ENCODE results near the gene SIDT2. TPM values are rescaled to one million over a fixed set of nuclear protein-coding genes. Genes with fewer than 3 reads are reported as not detected.
"Not testable (repeated sequence)": the region's sequence is repeated elsewhere in the genome, so short reads cannot be mapped to it uniquely, and the experiment has no call there.

Gene SIDT2
- total RNA-seq, 1 experiment from 2014 or later = 9.8 TPM

DNA sequence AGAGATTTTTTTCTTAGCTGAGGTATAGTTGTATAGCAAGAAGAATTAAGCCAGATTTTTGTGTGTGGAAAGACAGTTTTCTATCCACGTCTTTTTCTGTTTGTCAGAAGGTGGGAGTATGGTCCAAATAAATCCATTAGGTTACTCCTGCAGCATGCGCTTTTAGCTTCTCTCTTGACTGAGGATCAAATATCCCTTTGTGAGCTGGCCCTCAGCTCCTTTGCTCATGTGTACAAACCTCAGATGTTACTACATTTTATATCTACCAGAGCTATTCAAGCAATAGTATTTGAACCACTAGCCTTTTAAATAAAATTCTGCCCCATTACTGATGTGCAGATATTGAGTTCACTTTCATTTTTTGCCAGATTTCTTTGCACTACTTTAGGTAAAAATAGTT is 8.8 kb upstream of the SIDT2 start:
- in situ Hi-C loops (cut with HindIII; ENCODE audit: low pct_unique_long_range_greater_than_20kb, low sequenced_read_pairs) = no loop called here

DNA sequence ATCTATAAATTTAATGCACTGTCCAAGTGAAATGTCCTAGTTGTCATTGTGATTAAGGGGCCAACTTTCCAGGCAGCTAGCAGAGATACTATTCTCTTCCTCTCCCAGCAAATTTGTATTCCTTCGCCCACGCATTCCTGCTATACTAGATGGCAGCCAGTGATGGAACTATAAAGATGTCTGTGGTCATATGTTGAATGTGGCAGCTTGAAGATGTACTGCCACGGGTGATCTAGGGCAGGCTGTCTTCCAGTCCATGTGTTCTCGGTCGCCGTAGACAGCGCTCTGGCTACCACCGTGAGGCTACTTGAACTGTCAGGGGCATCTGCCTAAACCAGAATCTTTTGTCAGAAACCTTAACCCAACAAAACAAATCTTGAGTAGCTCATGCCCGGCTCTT is 8.3 kb upstream of the SIDT2 start:
- no peak for DNase-seq (ENCODE audit: low read depth, low spot score)
- in situ Hi-C loops (cut with HindIII; ENCODE audit: low pct_unique_long_range_greater_than_20kb, low sequenced_read_pairs) = no loop called here

More for the DNA sequence above, 8.8 kb upstream of the SIDT2 start:
- DNase-seq (ENCODE audit: low read depth, low spot score) = no peak

DNA sequence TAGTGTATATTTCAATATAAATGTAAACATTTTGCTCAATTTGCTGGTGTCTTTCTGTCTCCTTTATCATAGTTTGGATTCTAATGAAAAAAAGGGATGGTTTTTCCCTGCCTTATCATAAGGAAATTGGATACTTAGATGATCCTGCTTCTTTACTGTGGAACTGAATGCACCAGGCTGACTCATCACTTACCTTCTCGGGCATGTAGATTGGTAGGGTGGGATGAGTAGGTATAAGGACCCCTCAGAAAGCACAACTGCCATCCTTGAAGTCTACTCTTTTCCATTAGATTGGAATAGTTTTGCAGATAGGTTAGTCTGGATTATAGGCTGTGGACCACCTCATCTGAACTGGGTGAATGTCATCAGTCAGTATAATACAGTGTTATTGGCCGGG is 7.5 kb upstream of the SIDT2 start:
- DNase-seq (ENCODE audit: low read depth, low spot score) = no peak
- in situ Hi-C loops (cut with HindIII; ENCODE audit: low pct_unique_long_range_greater_than_20kb, low sequenced_read_pairs) = no loop called here

DNA sequence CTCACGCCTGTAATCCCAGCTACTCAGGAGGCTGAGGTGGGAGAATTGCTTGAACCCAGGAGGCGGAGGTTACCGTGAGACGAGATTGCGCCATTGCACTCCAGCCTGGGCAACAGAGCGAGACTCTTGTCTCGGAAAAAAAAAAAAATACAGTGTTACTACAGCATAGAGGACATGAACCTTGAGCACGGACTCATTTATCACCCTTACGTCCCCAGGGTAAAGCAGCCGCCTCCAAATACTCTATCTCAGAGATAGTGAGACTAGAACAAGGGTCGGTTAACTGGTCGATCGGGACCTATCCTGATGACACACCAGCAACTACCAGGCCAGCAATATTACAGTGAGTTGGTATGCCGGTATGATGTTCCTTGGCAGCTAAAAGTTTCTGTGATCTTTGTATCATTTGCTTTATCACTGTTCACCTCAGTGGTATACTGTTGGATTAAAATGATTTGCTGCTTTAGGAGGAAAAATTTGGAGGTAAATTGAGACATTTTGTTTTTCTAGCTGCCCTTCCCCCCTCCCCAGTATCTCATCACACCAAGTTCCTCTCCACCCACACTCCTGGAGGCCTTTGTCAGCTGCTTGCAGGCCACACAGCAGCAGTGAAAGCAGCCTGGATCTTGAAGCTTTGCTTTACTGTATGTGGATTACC is 7.0 kb upstream of the SIDT2 start:
- in situ Hi-C loops (cut with HindIII; ENCODE audit: low pct_unique_long_range_greater_than_20kb, low sequenced_read_pairs) = no loop called here

DNA sequence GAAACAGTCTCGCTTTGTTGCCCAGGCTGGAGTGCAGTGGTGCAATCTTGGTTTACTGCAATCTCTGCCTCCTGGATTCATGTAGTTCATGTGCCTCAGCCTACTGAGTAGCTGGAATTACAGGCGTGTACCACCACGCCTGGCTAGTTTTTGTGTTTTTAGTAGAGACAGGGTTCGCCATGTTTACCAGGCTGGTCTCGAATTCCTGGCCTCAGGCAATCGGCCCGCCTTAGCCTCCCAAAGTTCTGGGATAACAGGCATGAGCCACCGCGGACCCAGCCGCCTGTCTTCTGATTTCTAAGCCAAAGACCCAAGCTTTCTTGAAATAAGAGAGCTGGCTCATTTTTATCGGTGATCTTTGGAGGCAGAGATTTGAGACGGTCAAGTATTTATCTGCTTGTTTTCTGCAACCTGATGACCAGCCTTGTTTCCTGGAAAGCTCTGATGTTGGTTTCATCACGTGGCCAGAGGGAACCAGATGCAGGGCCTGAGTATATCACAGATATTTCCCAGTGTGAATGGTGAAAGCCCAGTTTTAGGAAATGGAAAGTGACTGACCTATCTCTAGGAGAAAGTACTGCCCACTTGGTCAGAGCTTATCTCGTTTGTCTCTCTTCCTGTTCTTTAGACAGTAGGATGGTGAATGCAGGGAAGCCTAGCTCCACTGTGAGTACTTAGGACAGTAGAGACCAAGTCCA is 5.7 kb upstream of the SIDT2 start:
- no peak for DNase-seq (ENCODE audit: low read depth, low spot score)
- in situ Hi-C loops (cut with HindIII; ENCODE audit: low pct_unique_long_range_greater_than_20kb, low sequenced_read_pairs) = no loop called here

More for the DNA sequence above, 7.0 kb upstream of the SIDT2 start:
- DNase-seq (ENCODE audit: low read depth, low spot score) = no peak

GRCh38 chr11:117175104-117175503 is 3.4 kb upstream of the SIDT2 start:
- DNase-seq (ENCODE audit: low read depth, low spot score) = peak; percentile 92
- in situ Hi-C loops (cut with HindIII; ENCODE audit: low pct_unique_long_range_greater_than_20kb, low sequenced_read_pairs) = no loop called here

- DNase-seq (ENCODE audit: low read depth, low spot score) = no peak
- in situ Hi-C loops (cut with HindIII; ENCODE audit: low pct_unique_long_range_greater_than_20kb, low sequenced_read_pairs) = no loop called here
Observed at GRCh38 chr11:117175781-117176180, 2.8 kb upstream of the SIDT2 start.

DNA sequence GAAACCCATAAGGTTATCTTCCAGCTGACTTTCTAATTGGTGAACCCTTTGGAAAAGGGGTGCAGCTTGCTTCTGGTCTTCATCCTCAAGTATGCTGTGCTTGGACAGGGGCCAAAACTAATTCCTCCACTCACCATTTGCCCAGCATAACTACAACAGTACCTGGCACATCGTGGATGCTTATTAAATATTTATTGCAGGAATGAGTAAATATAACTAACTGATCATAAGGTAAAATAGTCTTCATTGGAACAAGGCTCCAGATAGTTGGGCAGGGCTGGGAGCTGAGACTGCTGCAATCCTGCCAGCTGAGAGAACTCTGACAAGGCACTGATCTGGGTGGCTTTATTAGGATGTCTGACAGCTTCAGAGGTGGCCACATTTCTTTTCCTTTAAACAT is 2.4 kb upstream of the SIDT2 start:
- in situ Hi-C loops (cut with HindIII; ENCODE audit: low pct_unique_long_range_greater_than_20kb, low sequenced_read_pairs) = no loop called here

DNA sequence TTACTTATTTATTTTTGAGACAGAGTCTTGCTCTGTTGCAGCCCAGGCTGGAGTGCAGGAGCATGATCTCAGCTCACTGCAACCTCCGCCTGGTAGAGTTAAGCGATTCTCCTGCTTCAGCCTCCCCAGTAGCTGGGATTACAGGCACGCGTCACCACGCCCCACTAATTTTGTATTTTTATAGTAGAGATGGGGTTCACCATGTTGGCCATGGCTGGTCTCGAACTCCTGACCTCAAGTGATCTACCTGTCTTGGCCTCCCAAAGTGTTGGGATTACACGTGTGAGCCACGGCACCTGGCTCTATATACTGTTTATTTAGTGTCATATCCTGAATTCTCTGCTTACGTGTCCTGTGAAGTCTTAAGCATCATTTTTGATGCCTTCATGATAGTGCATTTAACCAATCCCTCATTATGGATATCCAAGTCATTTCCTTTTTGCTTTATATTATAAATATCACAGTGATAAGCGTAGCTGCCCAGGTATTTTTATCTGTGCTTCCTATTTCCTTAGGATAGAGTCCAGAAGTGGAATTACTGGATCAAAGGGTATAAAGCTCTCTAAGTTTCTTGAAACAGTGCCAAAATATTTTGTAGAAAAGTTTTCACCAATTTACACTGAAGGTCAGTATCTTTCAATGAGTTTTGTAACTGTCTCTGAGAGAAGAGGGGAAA is 871 bp upstream of the SIDT2 start:
- in situ Hi-C loops (cut with HindIII; ENCODE audit: low pct_unique_long_range_greater_than_20kb, low sequenced_read_pairs) = no loop called here
- no peak for DNase-seq (ENCODE audit: low read depth, low spot score)

More for the DNA sequence above, 2.4 kb upstream of the SIDT2 start:
- no peak for DNase-seq (ENCODE audit: low read depth, low spot score)

GRCh38 chr11:117179048-117179999 is 781 bp downstream of the SIDT2 start:
- peak; percentile 32 for DNase-seq (ENCODE audit: low read depth, low spot score)

GRCh38 chr11:117180020-117180419 is 1.5 kb downstream of the SIDT2 start:
- DNase-seq (ENCODE audit: low read depth, low spot score) = peak; percentile 22
- in situ Hi-C loops (cut with HindIII; ENCODE audit: low pct_unique_long_range_greater_than_20kb, low sequenced_read_pairs) = no loop called here

More at GRCh38 chr11:117179048-117179999, 781 bp downstream of the SIDT2 start:
- in situ Hi-C loops (cut with HindIII; ENCODE audit: low pct_unique_long_range_greater_than_20kb, low sequenced_read_pairs) = no loop called here

GRCh38 chr11:117180661-117181585 is 2.4 kb downstream of the SIDT2 start:
- DNase-seq (ENCODE audit: low read depth, low spot score) = peak; percentile 87
- in situ Hi-C loops (cut with HindIII; ENCODE audit: low pct_unique_long_range_greater_than_20kb, low sequenced_read_pairs) = no loop called here

DNA sequence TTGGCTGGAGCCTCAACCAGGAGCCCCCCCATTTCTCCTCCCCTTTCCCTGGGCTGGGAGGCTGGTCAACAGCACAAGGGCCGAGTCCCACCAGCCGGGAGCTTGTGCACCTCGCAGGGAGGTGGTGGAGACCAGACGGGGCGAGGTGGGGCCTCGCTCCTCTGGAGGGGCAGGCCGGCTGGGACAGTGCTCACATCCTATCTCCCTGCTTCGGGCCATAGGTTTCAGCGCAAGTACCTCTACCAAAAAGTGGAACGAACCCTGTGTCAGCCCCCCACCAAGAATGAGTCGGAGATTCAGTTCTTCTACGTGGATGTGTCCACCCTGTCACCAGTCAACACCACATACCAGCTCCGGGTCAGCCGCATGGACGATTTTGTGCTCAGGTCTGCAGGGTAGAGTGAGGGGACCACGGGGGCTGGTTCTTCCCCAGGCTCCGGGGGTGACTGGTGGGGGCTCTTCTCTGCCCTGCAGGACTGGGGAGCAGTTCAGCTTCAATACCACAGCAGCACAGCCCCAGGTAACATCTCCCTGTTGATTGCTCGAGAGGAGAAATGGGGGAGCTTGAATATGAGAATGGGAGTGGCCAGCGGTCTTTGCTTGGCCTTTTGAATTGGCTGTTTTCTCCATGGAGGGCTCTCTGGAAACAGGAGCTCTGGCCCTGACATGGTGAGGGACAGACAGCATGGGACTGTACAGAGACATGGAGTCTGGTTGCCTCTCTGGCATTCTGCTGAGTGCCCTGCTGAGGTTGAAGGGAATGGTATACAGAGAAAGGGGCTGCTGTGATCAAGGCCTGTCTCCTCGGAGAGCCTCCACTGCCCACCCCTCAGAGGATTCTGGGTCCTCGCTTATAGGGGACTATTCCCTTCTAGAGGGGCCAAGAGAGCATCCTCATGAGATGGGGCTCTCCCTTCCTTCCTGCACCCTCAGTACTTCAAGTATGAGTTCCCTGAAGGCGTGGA is 3.3 kb downstream of the SIDT2 start:
- in situ Hi-C loops (cut with HindIII; ENCODE audit: low pct_unique_long_range_greater_than_20kb, low sequenced_read_pairs) = no loop called here
- DNase-seq (ENCODE audit: low read depth, low spot score) = no peak

DNA sequence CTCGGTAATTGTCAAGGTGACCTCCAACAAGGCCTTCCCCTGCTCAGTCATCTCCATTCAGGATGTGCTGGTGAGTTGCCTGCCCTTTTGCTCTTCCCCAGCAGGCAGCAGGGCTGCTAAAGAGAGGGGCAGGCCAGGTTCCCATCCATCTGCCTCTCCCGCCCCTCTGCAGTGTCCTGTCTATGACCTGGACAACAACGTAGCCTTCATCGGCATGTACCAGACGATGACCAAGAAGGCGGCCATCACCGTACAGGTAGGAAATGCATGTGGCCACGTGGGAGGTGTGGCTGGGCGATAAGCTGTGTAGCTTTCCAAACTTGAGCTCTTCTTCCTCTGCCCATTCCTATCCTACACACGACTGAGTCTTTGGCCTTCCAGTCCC is 4.0 kb downstream of the SIDT2 start:
- DNase-seq (ENCODE audit: low read depth, low spot score) = no peak
- in situ Hi-C loops (cut with HindIII; ENCODE audit: low pct_unique_long_range_greater_than_20kb, low sequenced_read_pairs) = no loop called here

DNA sequence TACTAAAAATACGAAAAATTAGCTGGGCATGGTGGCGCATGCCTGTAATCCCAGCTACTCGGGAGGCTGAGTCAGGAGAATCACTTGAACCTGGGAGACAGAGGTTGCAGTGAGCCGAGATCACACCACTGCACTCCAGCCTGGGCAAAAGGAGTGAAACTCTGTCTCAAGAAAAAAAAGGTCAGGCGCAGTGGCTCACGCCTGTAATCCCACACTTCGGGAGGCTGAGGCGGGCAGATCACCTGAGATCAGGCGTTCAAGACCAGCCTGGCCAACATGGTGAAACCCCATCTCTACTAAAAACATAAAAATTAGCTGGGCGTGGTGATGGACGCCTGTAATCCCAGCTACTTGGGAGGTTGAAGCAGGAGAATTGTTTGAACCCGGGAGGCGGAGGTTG is 4.6 kb downstream of the SIDT2 start:
- in situ Hi-C loops (cut with HindIII; ENCODE audit: low pct_unique_long_range_greater_than_20kb, low sequenced_read_pairs); DNase-seq (ENCODE audit: low read depth, low spot score): not testable (repeated sequence)
